ENCODE measurements around the gene EHD3.

DNA sequence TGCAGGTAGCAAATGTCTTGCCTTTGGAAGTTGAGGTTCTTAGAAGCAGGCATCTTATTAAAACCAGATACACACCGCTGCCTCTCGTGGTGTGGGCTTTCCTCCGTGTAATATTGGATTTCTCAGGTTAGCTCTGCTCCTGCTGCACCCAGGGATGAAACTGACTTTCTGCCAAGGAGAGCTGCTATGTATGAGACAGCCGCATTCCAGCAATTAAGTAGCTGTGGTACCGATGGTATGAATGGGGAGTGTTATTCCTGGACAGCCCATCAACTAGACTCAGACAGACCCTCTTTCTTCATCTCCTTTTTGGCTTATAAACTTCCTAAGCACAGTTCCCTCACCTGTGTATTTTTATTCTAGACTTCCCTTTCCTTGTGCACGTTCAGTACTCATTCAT lies 6.8 kb upstream of the EHD3 start:
- no peak for TF ChIP-seq EZH2 (IDR thresholded peaks at IDR 0.05; ENCODE audit: borderline replicate concordance, low read length)
- TF ChIP-seq, protein P1, sequence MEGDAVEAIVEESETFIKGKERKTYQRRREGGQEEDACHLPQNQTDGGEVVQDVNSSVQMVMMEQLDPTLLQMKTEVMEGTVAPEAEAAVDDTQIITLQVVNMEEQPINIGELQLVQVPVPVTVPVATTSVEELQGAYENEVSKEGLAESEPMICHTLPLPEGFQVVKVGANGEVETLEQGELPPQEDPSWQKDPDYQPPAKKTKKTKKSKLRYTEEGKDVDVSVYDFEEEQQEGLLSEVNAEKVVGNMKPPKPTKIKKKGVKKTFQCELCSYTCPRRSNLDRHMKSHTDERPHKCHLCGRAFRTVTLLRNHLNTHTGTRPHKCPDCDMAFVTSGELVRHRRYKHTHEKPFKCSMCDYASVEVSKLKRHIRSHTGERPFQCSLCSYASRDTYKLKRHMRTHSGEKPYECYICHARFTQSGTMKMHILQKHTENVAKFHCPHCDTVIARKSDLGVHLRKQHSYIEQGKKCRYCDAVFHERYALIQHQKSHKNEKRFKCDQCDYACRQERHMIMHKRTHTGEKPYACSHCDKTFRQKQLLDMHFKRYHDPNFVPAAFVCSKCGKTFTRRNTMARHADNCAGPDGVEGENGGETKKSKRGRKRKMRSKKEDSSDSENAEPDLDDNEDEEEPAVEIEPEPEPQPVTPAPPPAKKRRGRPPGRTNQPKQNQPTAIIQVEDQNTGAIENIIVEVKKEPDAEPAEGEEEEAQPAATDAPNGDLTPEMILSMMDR (IDR thresholded peaks at IDR 0.05; ENCODE audit: low read length) = no peak

All from OCI-LY1 (cell line).